Measurements from ENCODE around the gene AKT1.

AKT1 gene

GRCh38 chr14:104724981-104725771 is 70.4 kb downstream of the AKT1 start:
- peak overlapping the region; percentile 65 for H3K4me3 ChIP-seq (ENCODE audit: low read depth, low read length)
- TF ChIP-seq, protein P1, sequence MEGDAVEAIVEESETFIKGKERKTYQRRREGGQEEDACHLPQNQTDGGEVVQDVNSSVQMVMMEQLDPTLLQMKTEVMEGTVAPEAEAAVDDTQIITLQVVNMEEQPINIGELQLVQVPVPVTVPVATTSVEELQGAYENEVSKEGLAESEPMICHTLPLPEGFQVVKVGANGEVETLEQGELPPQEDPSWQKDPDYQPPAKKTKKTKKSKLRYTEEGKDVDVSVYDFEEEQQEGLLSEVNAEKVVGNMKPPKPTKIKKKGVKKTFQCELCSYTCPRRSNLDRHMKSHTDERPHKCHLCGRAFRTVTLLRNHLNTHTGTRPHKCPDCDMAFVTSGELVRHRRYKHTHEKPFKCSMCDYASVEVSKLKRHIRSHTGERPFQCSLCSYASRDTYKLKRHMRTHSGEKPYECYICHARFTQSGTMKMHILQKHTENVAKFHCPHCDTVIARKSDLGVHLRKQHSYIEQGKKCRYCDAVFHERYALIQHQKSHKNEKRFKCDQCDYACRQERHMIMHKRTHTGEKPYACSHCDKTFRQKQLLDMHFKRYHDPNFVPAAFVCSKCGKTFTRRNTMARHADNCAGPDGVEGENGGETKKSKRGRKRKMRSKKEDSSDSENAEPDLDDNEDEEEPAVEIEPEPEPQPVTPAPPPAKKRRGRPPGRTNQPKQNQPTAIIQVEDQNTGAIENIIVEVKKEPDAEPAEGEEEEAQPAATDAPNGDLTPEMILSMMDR (IDR thresholded peaks at IDR 0.05; ENCODE audit: control insufficient read depth, extremely low read depth, insufficient read depth): no peak
- no peak for DNase-seq (ENCODE audit: low read depth)

GRCh38 chr14:104724407-104724980 is 71.1 kb downstream of the AKT1 start:
- TF ChIP-seq, protein P1 (IDR thresholded peaks at IDR 0.05; ENCODE audit: control insufficient read depth, extremely low read depth, insufficient read depth): no peak
- H3K4me3 ChIP-seq (ENCODE audit: low read depth, low read length): peak overlapping the region; percentile 65
- no peak for DNase-seq (ENCODE audit: low read depth)

DNA sequence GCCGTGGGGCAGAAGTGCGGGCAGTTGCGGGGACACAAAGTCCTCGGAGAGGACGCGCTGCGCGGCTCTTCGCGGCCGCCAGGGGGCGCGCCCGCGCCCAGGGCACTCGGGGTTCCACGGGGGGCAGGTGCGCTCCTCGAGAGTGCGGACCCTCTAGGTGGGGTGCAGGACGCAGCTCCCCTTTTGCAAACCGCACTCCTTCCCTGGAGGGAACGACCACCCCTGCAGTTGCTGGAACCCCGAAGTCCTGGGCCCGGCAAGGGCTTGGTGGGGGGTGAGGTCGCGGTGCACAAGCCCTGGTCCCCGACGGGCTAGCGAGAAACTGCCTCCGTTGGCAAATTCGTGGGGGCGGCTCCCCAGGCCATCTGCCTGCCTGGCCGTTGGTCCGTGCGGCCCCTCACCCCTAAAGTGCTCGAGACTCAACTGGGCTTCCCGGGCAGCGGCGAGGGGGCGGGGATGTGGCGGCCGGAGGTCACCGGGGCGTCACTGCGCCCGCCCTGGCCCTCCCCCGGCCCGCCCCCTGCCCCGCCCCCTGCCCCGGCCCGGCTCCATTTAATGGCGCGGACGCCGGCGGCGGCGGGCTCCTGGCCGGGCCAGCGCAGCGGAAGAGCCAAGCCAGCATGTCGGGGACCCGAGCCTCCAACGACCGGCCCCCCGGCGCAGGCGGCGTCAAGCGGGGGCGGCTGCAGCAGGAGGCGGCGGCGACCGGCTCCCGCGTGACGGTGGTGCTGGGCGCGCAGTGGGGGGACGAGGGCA is 71.7 kb downstream of the AKT1 start, which contains the start of gene ADSS1:
TSS of gene ADSS1 (plus strand) at position 579 of the 756 bp plus-strand sequence. CDS start at position 621, 42 bp downstream.
- DNase-seq (ENCODE audit: low read depth): no peak
- TF ChIP-seq, protein P1 (IDR thresholded peaks at IDR 0.05; ENCODE audit: control insufficient read depth, extremely low read depth, insufficient read depth): peak; percentile 69
- peak within 1 kb of the TSS; percentile 65 for H3K4me3 ChIP-seq (ENCODE audit: low read depth, low read length)

DNA sequence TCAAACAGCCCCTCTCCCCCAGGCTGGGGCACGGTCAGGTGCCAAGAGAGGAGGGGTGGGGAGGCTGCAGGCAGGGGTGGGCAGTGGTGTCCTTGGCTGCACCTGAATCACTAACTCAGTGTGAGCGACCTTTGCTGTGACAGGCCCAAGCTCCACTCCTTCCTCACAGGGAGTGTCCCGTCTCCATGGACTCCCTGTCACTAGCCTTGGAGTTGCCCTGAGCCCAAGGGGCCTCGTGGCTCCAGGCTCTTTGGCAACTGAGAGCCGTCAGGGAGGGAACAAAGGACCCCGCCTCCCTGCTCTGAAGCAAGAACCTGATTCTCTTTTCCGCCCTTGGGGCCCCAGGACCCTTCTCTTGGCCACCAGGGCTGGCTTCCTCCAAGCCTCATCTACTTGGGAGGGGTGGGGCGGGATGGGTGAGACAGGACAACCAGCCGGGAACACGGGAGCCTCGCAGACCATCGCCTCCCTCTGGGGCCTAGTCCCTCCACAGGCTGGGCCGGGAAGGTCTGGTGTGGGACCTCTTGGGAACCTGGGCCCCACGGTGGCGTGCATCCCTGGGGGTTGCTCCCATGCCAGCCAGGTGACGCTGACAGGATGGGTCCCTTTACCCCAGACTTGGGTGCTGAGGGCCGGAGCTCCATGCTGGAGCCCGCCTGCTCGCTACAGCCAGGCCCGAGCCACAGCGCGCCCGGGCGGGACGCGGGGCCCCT is 72.5 kb downstream of the AKT1 start:
- TF ChIP-seq, protein P1 (IDR thresholded peaks at IDR 0.05; ENCODE audit: control insufficient read depth, extremely low read depth, insufficient read depth): no peak
- no peak for DNase-seq (ENCODE audit: low read depth)
- H3K4me3 ChIP-seq (ENCODE audit: low read depth, low read length): peak overlapping the region; percentile 65

- TF ChIP-seq, protein P1 (IDR thresholded peaks at IDR 0.05; ENCODE audit: control insufficient read depth, extremely low read depth, insufficient read depth): no peak
- no peak for DNase-seq (ENCODE audit: low read depth)
Observed at GRCh38 chr14:104721505-104722431, 73.8 kb downstream of the AKT1 start.

More at GRCh38 chr14:104721505-104722431, 73.8 kb downstream of the AKT1 start:
- H3K4me3 ChIP-seq (ENCODE audit: low read depth, low read length): no peak overlapping the region
